IMR-90 (cell line): ENCODE measurements around the gene CLEC20A.

Experiments used
- BHLHE40 ChIP-seq: fragments of 150-350 bp; IDR thresholded peaks from 2 replicates; pipeline ENCODE4 v1.6.1; 2016; ENCODE audit warnings: mild to moderate bottlenecking, low read depth, low read length
- CEBPB ChIP-seq: IDR thresholded peaks from 2 replicates; pipeline ENCODE4 v1.6.1; 2012; ENCODE audit warnings: low read depth, low read length, improper control_type of control experiment
- CHD1 ChIP-seq: IDR thresholded peaks from 2 replicates; pipeline ENCODE4 v1.6.1; 2012; ENCODE audit warnings: low read depth, low read length, improper control_type of control experiment
- CTCF ChIP-seq: conservative IDR thresholded peaks from 2 replicates; pipeline ENCODE4 v1.5.1; 2012; ENCODE audit warnings: mild to moderate bottlenecking, low read depth, low read length, improper control_type of control experiment
- MAFK ChIP-seq: IDR thresholded peaks from 2 replicates; pipeline ENCODE4 v1.6.1; 2012; ENCODE audit warnings: low read depth, low read length, improper control_type of control experiment
- MXI1 ChIP-seq: IDR thresholded peaks from 2 replicates; pipeline ENCODE4 v1.6.1; 2012; ENCODE audit warnings: low read depth, mild to moderate bottlenecking, low read length, moderate library complexity, borderline replicate concordance
- POLR2A ChIP-seq: IDR thresholded peaks from 2 replicates; pipeline ENCODE4 v1.6.1; 2012; ENCODE audit warnings: mild to moderate bottlenecking, low read depth, low read length
- RAD21 ChIP-seq: IDR thresholded peaks from 2 replicates; pipeline ENCODE4 v1.6.1; 2012; ENCODE audit warnings: low read length, improper control_type of control experiment
- RFX5 ChIP-seq: IDR thresholded peaks from 2 replicates; pipeline ENCODE4 v1.8.0; 2012; ENCODE audit warnings: low read depth, mild to moderate bottlenecking, low read length, moderate library complexity

GRCh38 chr1:178465011-178465410, 31.8 kb downstream of the CLEC20A start:
- no peak for TF ChIP-seq POLR2A
- TF ChIP-seq CTCF: no peak
- no peak for TF ChIP-seq CEBPB
- TF ChIP-seq RFX5: no peak
- TF ChIP-seq BHLHE40: no peak
- TF ChIP-seq MXI1: no peak
- no peak for TF ChIP-seq CHD1
- no peak for TF ChIP-seq RAD21
- TF ChIP-seq MAFK: no peak
